ENCODE data around the gene TULP1.
"Not testable (repeated sequence)": the region's sequence is repeated elsewhere in the genome, so short reads cannot be mapped to it uniquely, and the experiment has no call there.

TULP1 gene

GRCh38 chr6:35521235-35521634 lies 8.5 kb upstream of the TULP1 start:
- no peak for DNase-seq (ENCODE audit: low spot score)

GRCh38 chr6:35519313-35520015 lies 6.8 kb upstream of the TULP1 start:
- no peak for DNase-seq (ENCODE audit: low spot score)

GRCh38 chr6:35518566-35519312 lies 6.0 kb upstream of the TULP1 start:
- no peak for DNase-seq (ENCODE audit: low spot score)

- DNase-seq (ENCODE audit: low spot score): not testable (repeated sequence)
Observed at GRCh38 chr6:35517978-35518377, 5.3 kb upstream of the TULP1 start.

- DNase-seq (ENCODE audit: low spot score): no peak
Observed at GRCh38 chr6:35516712-35517111, 4.0 kb upstream of the TULP1 start.

GRCh38 chr6:35515939-35516338 lies 3.2 kb upstream of the TULP1 start:
- not testable (repeated sequence) for DNase-seq (ENCODE audit: low spot score)

GRCh38 chr6:35514587-35514986 lies 1.9 kb upstream of the TULP1 start:
- DNase-seq (ENCODE audit: low spot score): no peak

GRCh38 chr6:35512006-35512405 lies 690 bp downstream of the TULP1 start:
- no peak for DNase-seq (ENCODE audit: low spot score)

GRCh38 chr6:35511562-35511941 lies 1.1 kb downstream of the TULP1 start:
- no peak for DNase-seq (ENCODE audit: low spot score)

- no peak for DNase-seq (ENCODE audit: low spot score)
Observed at GRCh38 chr6:35510916-35511561, 1.7 kb downstream of the TULP1 start.

- DNase-seq (ENCODE audit: low spot score): no peak
Observed at GRCh38 chr6:35508542-35508941, 4.2 kb downstream of the TULP1 start.

GRCh38 chr6:35508027-35508426 lies 4.7 kb downstream of the TULP1 start:
- no peak for DNase-seq (ENCODE audit: low spot score)

- no peak for DNase-seq (ENCODE audit: low spot score)
Observed at GRCh38 chr6:35507221-35507620, 5.5 kb downstream of the TULP1 start.

- DNase-seq (ENCODE audit: low spot score): no peak
Observed at GRCh38 chr6:35506536-35506935, 6.2 kb downstream of the TULP1 start.

GRCh38 chr6:35505999-35506412 lies 6.7 kb downstream of the TULP1 start:
- DNase-seq (ENCODE audit: low spot score): no peak

GRCh38 chr6:35503534-35503933 lies 9.2 kb downstream of the TULP1 start:
- DNase-seq (ENCODE audit: low spot score): no peak

GRCh38 chr6:35501784-35502183 lies 10.9 kb downstream of the TULP1 start:
- DNase-seq (ENCODE audit: low spot score): no peak

GRCh38 chr6:35500782-35501181 lies 11.9 kb downstream of the TULP1 start:
- DNase-seq (ENCODE audit: low spot score): peak; percentile 44

GRCh38 chr6:35499372-35499771 lies 13.3 kb downstream of the TULP1 start:
- no peak for DNase-seq (ENCODE audit: low spot score)

GRCh38 chr6:35498422-35499067 lies 14.2 kb downstream of the TULP1 start:
- no peak for DNase-seq (ENCODE audit: low spot score)

- DNase-seq (ENCODE audit: low spot score): peak; percentile 87
Observed at GRCh38 chr6:35497571-35498421, 14.9 kb downstream of the TULP1 start.

All from AG20443 (cell line).